ENCODE data around the gene ZFYVE28. TPM values are rescaled to one million over a fixed set of nuclear protein-coding genes. Genes with fewer than 3 reads are reported as not detected.

Gene ZFYVE28
- total RNA-seq, 1 experiment from 2014 or later, result 0.82 TPM

DNA sequence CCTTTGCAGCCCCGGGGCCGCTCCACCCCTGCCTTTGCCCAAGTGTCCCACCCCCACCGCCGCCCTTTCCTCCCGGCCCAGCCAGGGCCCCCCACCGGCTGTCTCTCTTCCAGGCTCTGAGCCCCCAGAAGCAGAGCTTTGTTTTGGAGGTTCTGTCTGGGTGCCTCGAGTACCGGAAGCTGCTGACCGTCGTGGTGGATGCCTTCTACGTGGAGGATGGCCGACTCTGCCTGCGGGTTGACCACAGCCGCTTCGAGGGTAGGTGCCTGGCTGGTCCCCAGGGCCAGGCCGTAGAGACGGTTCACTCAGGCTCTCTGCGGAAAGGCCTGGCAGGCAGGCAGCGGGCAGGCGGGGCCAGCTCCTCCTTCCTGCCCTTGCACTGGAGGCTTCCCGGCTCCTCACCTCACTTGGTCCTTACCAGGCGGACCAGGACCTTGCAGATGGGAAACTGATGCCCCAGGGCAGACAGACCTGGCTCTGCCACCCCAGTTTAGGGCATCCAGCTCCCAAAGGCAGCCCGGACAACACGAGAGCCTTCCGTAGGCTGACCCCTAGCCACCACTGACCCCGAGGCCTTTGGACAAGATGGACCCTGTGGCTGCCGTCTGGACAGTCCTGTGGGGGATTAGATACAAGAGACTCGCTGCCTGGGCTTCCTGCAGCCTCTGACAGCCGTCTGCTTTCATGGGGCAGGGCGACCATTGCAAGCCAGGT lies 18.5 kb upstream of the ZFYVE28 start:
- no peaks in the 10 kb centered on the region for H3K36me3 Mint-ChIP-seq (ENCODE audit: insufficient read depth, unreplicated experiment)
- no peaks in the 10 kb centered on the region for H3K27me3 ChIP-seq (replicated peaks; ENCODE audit: control insufficient read depth, insufficient read depth, low read length)
- TF ChIP-seq, protein P1, sequence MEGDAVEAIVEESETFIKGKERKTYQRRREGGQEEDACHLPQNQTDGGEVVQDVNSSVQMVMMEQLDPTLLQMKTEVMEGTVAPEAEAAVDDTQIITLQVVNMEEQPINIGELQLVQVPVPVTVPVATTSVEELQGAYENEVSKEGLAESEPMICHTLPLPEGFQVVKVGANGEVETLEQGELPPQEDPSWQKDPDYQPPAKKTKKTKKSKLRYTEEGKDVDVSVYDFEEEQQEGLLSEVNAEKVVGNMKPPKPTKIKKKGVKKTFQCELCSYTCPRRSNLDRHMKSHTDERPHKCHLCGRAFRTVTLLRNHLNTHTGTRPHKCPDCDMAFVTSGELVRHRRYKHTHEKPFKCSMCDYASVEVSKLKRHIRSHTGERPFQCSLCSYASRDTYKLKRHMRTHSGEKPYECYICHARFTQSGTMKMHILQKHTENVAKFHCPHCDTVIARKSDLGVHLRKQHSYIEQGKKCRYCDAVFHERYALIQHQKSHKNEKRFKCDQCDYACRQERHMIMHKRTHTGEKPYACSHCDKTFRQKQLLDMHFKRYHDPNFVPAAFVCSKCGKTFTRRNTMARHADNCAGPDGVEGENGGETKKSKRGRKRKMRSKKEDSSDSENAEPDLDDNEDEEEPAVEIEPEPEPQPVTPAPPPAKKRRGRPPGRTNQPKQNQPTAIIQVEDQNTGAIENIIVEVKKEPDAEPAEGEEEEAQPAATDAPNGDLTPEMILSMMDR (IDR thresholded peaks at IDR 0.05; ENCODE audit: insufficient read depth in 1 of 2, low read depth in 1 of 2, low read length in 1 of 2, severe bottlenecking in 1 of 2, unreplicated experiment in 1 of 2), result no peak
- no peak overlapping the region for H3K4me3 ChIP-seq (ENCODE audit: low read depth, low read length)
- intact Hi-C loops (cut with micrococcal nuclease; ENCODE audit: unreplicated experiment), result no loop called here
- no peak overlapping the region for H3K27ac Mint-ChIP-seq (ENCODE audit: unreplicated experiment)
- no peaks in the 10 kb centered on the region for H3K4me1 Mint-ChIP-seq (ENCODE audit: low read depth, unreplicated experiment)
- H3K36me3 ChIP-seq (ENCODE audit: control insufficient read depth, insufficient read depth, low read length), result no peaks in the 10 kb centered on the region
- no TSS peak for BruUV-seq (replicated peaks)
- H3K9me3 ChIP-seq, result no peaks in the 10 kb centered on the region
- H3K27me3 Mint-ChIP-seq (ENCODE audit: insufficient read depth, unreplicated experiment), result no peaks in the 10 kb centered on the region
- no peaks in the 10 kb centered on the region for H3K9me3 Mint-ChIP-seq (ENCODE audit: unreplicated experiment)
- H3K4me1 ChIP-seq, result no peaks in the 10 kb centered on the region
- DNase-seq, result no peak
- ChIA-PET CTCF (interaction anchor here (0.6 to 1.0 kb wide), 2 partner anchors 217 to 409 kb away, joined by 4 to 8 read pairs; no protein-coding TSS in a partner anchor), POLR2A (no interaction called here)
- H3K4me3 Mint-ChIP-seq (ENCODE audit: unreplicated experiment), result no peak overlapping the region

DNA sequence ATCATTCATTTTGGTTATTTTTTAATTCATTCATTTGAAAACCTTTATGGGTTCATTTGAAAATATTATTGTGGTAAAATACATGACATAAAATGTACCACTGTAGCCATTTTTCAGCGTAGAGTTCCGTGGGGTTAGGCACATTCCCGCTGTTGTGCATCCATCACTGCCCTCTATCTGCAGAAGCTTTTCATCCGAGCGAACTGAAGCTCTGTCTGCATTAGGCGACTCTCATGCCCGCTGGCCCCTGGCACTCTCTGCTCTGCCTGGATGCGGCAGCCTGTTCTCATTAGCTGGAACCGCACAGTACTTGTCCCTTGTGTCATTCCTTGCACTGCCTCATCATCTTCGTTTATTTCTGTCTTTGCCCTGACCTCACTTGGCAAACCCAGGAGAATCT lies 17.9 kb upstream of the ZFYVE28 start:
- DNase-seq, result no peak
- H3K4me1 ChIP-seq, result no peaks in the 10 kb centered on the region
- no peak overlapping the region for H3K4me3 Mint-ChIP-seq (ENCODE audit: unreplicated experiment)
- H3K27ac Mint-ChIP-seq (ENCODE audit: unreplicated experiment), result no peak overlapping the region
- no peaks in the 10 kb centered on the region for H3K4me1 Mint-ChIP-seq (ENCODE audit: low read depth, unreplicated experiment)
- BruUV-seq (replicated peaks), result no TSS peak
- H3K27me3 Mint-ChIP-seq (ENCODE audit: insufficient read depth, unreplicated experiment), result no peaks in the 10 kb centered on the region
- intact Hi-C loops (cut with micrococcal nuclease; ENCODE audit: unreplicated experiment), result no loop called here
- no peaks in the 10 kb centered on the region for H3K27me3 ChIP-seq (replicated peaks; ENCODE audit: control insufficient read depth, insufficient read depth, low read length)
- no peaks in the 10 kb centered on the region for H3K9me3 ChIP-seq
- H3K9me3 Mint-ChIP-seq (ENCODE audit: unreplicated experiment), result no peaks in the 10 kb centered on the region
- TF ChIP-seq, protein P1 (IDR thresholded peaks at IDR 0.05; ENCODE audit: insufficient read depth in 1 of 2, low read depth in 1 of 2, low read length in 1 of 2, severe bottlenecking in 1 of 2, unreplicated experiment in 1 of 2), result peak in 1 of 2 experiments; percentile 23
- no peaks in the 10 kb centered on the region for H3K36me3 Mint-ChIP-seq (ENCODE audit: insufficient read depth, unreplicated experiment)
- ChIA-PET POLR2A (no interaction called here), CTCF (interaction anchor here (0.6 to 1.0 kb wide), 2 partner anchors 216 to 266 kb away, joined by 3 to 4 read pairs; no protein-coding TSS in a partner anchor)
- no peaks in the 10 kb centered on the region for H3K36me3 ChIP-seq (ENCODE audit: control insufficient read depth, insufficient read depth, low read length)
- H3K4me3 ChIP-seq (ENCODE audit: low read depth, low read length), result no peak overlapping the region

DNA sequence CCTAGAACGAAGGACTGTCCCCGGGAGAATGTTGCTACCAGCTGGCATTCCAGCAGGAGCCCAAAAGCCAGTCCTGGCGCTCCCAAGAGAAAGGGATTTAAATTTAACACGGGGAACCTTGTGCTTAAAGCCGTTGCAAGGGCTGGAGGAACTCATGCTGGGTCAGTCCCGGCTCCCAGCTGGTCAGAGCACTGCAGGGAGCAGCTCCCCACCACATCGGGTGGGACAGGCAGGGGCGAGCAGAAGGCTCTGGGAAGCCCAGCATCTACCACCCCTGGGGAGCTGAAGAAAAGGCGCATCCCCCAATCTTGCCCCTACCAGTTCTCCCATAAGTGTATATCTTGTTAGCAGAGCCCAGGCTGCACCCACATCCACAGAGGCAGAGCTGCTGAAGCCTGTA lies 16.0 kb upstream of the ZFYVE28 start:
- ChIA-PET CTCF (no interaction called here), POLR2A (no interaction called here)
- Histone ChIP-seq H3K36me3 (ENCODE audit: control insufficient read depth, insufficient read depth, low read length) (no peaks in the 10 kb centered on the region), H3K4me3 (ENCODE audit: low read depth, low read length) (no peak overlapping the region), H3K27me3 (replicated peaks; ENCODE audit: control insufficient read depth, insufficient read depth, low read length) (no peaks in the 10 kb centered on the region), H3K9me3 (no peaks in the 10 kb centered on the region), H3K4me1 (no peaks in the 10 kb centered on the region)
- no peak for DNase-seq
- no TSS peak for BruUV-seq (replicated peaks)
- TF ChIP-seq, protein P1 (IDR thresholded peaks at IDR 0.05; ENCODE audit: insufficient read depth in 1 of 2, low read depth in 1 of 2, low read length in 1 of 2, severe bottlenecking in 1 of 2, unreplicated experiment in 1 of 2), result no peak
- H3K36me3 Mint-ChIP-seq (ENCODE audit: insufficient read depth, unreplicated experiment), result no peaks in the 10 kb centered on the region
- intact Hi-C loops (cut with micrococcal nuclease; ENCODE audit: unreplicated experiment), result no loop called here
- no peaks in the 10 kb centered on the region for H3K4me1 Mint-ChIP-seq (ENCODE audit: low read depth, unreplicated experiment)
- no peaks in the 10 kb centered on the region for H3K27me3 Mint-ChIP-seq (ENCODE audit: insufficient read depth, unreplicated experiment)
- no peaks in the 10 kb centered on the region for H3K9me3 Mint-ChIP-seq (ENCODE audit: unreplicated experiment)
- no peak overlapping the region for H3K4me3 Mint-ChIP-seq (ENCODE audit: unreplicated experiment)
- H3K27ac Mint-ChIP-seq (ENCODE audit: unreplicated experiment), result no peak overlapping the region

Measured in Caco-2 (cell line).